ENCODE data around the gene COMMD1.
"Not testable (repeated sequence)": the region's sequence is repeated elsewhere in the genome, so short reads cannot be mapped to it uniquely, and the experiment has no call there.

The COMMD1 gene

DNA sequence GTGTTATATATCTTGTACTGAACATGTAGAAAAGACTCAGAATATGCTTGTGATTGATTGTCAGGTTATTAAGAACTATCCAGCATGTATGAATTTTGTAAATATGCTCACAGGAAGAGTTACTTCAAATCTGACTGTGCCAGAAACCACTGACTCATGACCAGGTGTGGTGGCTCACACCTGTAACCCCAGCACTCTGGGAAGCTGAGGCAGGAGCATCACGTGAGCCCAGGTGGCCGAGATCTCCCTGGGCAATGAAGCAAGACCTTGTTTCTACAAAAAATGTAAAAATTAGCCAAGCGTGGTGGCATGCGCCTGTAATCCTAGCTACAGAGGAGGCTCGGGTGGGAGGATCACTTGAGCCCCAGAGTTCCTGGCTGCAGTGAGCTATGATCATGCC lies 126.6 kb downstream of the COMMD1 start:
- no peak for DNase-seq

DNA sequence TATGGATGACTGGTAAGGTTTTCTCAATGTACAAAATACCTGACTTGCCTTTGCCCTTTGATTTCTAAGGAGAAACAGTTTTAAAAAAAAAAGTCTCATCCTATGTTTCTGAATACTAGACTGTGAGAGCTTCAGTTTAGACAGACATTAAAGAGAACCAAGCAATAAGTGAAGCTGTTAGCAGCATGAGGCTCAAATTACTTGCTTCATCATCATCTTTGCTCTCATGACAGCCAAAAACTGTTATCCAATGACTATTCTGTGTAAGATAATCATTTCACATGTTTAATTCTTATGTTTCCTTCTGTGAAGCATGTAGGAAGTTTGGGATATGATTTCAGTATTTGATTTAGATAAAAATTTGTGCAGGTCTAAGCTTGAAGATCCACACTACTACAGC lies 129.2 kb downstream of the COMMD1 start:
- DNase-seq: no peak

DNA sequence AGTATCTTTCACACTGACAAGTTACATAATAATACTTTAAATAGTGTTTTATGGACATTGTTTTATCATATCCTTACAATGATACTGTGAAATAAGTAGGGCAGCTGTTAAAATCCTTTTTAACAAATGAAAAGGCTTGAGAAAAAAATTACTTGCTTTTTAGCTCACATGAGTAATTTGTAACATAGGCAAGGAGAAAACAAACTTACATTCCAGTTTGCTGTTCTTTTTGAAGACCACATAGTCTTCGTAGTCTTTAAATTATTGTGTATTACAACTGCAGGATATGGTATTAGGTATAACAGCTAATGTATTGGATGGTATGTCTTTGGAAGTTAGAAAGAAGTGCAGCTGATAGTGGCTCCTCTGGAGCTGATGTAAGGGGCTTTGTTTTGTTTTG lies 130.8 kb downstream of the COMMD1 start:
- DNase-seq: no peak

DNA sequence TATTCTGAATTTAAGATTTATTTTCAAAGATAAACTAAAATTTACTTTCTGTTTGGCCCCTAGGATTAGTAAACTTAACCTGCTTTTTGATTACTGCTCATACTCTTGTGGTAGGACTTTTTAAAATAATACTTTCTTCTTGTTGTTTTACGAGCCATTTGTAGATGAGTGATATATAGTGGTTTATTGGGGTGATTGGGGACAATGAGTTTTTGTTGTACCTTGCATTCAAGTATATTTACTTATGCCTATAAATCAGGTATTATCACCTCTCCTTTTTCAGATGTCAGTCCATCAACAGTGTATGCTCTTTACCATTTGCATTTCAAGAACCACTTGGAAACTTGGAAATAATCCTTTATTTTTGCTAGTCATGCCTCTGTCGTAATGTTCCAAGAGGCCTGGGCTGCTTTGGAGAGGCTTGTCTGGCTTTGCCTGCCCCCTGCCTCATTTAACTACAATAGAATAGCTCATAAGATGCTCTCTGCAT lies 131.3 kb downstream of the COMMD1 start:
- no peak for DNase-seq

DNA sequence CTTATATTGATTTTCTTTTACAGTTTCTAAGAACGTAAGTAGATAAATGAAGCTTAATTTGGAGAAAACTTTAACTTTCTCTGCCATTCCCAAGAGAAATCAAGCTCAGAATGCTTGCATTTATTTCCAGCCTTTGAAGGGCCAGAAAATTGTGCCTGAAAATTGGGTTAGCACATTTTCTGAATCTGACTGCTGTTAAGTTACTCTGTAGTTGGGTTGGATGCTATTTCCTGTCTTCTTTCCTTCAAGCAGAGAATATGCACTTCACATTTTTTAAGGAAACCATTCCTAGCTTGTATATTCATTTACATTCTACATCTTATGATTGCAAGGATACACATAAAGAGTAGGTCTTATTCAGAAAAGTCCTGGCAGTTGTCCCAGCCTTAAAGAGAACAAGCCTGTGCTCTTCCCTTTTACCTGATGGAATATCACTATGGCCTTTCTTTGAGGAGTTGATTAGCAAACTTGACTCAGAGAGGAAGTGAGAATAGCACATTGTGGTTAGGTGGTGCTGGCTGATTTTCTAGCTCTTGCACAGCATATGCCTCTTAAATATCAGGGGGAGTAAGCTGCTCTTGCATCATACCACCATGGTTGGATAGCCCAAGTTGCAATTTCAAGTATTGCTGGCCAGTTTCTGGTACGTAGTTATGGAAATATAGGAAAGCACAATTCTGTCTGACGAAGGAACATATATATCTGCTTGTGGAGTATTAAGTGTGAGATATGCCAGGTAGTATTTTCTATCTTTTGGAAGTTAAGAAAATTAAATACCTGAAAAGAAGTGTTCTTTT lies 133.7 kb downstream of the COMMD1 start:
- no peak for DNase-seq

DNA sequence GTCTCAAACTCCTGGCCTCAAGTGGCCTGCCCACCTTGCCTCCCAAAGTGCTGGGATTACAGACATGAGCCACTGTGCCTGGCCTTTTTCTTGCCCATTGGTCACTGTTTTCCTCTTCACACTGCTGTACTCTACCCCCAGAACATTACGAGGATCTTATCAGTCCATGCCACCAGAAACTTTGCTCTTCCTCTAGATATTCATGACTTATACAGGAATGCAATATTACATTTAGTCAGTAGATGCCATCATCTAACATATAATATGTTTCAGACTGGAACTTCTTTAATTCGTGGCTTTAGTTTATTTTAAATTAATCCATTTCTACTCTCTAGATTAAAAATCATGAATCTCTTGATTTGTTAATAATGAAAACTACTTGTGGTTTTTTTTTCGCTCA lies 135.5 kb downstream of the COMMD1 start:
- DNase-seq: no peak

DNA sequence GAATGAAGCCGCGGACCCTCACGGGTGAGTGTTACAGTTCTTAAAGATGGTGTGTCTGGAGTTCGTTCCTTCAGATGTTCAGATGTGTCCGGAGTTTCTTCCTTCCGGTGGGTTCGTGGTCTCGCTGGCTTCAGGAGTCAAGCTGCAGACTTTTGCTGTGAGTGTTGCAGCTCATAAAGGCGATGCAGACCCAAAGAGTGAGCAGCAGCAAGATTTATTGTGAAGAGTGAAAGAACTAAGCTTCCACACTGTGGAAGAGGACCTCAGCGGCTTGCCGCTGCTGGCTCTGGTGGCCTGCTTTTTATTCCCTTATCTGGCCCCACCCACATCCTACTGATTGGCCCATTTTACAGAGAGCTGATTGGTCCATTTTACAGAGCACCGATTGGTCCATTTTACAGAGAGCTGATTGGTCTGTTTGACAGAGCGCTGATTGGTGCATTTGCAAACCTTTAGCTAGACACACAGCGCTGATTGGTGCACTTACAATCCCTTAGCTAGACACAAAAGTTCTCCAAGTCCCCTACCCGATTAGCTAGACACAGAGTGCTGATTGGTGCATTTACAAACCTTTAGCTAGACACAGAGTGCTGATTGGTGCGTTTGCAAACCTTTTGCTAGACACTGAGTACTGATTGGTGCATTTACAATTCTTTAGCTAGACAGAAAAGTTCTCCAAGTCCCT lies 136.4 kb downstream of the COMMD1 start:
- not testable (repeated sequence) for DNase-seq

DNA sequence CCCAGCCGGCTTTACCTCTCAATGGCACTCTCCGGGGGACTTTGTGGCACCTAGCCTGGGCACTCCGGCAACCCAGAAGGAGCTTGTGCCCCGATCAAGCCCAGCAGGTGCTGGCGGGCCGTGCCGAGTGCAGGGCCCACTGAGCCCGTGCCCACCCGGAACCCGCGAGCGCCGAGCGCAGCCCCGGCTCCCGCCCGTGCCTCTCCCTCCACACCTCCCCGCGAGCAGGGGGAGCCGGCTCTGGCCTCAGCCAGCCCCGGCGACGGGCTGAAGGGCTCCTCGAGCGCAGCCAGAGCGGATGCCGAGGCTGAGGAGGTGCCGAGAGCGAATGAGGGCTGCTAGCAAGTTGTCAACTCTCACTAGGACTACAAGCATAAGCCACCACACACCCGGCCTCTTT lies 136.9 kb downstream of the COMMD1 start:
- DNase-seq: no peak

DNA sequence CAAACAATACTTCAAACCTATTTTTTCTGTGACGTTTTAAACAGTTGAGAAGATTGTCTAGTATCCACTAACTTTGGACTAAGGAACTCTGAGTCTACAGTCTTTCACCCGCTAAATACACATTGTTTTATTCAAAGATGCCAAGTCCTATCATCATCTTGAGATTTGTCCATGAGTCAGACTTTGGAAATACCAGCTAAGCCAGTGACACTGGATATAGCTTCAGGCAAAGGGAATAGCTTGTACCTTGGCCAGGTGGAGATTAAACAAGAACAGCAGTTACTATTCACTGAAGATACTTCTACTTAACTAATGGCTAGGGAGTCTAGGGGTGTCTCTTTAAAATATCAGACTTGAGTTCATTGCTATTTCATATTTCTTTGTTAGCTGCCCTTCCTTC lies 137.5 kb downstream of the COMMD1 start:
- no peak for DNase-seq

DNA sequence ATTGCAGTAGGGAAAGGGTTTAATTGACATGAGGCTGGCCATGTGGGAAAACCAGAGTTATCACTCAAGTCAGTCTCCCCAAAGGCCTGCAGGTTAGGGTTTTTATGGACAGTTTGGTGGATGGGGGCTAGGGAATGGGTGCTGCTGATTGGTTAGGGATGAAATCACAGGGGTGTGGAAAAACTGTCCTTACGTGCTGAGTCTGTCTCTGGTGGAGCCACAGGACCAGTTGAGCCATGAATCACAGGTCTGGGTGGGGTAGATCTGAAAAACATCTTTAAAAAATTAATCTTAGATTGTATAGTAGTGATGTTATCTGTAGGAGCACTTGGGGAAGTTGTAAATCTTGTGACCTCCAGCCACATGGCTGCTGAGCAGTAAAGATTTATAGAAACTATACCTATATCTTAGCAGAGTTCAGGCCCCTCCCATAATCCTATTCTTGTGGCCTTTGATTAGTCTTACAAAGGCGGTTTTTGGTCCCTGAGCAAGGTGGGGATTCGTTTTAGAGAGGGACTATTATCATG lies 139.6 kb downstream of the COMMD1 start:
- no peak for DNase-seq

DNA sequence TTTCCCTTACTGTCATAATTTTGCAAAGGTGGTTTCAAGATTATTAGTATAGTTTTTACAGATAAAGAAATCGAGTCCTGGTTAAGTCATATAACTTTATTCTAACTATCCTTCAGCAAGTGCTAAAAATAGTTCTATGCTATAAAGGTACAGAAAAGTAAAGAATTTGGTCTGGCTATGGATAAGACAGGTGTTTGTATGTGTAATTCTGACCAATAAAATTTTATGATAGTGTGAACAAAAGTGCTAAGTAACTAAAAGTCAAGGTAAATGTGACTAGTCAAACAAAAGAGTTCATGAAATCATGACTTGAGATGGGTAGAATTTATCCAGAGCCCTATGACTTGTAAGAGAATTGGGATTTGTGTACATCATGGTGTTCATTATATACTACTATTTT lies 140.7 kb downstream of the COMMD1 start:
- DNase-seq: no peak

DNA sequence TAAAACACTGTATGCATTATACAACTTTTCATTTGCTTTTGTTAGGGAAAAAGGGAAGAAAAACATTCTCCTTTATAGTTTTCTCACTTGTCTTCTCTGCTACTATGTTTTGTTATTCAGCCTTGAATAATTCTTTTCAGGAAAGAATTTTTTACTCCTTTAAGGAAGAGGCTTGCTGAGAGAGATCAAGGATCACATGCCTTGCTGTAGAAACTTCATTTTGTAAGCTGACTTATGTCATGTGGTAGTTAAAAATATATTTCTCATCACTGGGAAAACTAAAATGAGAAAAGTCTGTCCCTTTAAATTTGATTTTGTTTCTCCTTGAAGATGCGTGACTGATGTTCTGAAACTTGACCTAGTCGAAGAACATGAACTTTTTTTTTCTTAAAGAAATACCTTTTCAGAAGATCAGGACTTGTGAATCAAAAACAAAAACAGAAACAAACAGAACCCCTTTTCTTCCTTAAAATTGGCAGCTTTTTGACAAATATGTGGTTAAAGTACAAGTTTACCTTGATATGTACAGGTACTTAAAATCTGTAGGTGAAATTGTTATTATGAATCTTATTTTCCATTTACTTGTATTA lies 145.1 kb downstream of the COMMD1 start:
- DNase-seq: no peak

DNA sequence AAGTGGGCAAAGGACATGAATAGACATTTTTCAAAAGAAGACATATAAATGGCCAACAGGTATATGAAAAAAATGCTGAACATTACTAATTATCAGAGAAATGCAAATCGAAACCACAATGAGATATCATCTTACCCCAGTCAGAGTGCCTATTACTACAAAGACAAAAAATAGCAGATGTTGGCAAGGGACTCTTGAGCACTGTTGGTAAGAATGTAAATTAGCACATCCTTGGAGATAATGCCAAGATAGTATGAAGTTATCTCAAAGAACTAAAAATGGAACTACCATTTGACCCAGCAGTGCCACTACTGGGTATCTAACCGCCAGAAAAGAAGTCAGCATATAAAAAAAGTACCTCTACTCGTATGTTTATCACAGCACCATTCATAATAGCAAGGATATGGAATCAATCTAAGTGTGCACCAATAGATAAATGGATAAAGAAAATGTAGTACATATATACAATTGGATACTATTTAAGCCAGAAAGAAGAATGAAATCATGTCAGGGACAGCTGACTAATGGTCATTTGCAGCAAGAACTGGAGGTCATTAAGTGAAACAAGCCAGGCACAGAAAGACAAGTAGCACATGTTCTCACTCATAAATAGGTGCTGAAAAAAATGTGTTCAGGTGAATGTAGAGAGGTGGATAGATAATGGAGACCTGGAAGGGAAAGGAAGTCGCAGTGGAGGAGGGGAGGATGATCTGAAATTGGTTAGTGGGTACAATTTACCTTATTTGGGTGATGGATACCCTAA lies 148.7 kb downstream of the COMMD1 start:
- DNase-seq: no peak

DNA sequence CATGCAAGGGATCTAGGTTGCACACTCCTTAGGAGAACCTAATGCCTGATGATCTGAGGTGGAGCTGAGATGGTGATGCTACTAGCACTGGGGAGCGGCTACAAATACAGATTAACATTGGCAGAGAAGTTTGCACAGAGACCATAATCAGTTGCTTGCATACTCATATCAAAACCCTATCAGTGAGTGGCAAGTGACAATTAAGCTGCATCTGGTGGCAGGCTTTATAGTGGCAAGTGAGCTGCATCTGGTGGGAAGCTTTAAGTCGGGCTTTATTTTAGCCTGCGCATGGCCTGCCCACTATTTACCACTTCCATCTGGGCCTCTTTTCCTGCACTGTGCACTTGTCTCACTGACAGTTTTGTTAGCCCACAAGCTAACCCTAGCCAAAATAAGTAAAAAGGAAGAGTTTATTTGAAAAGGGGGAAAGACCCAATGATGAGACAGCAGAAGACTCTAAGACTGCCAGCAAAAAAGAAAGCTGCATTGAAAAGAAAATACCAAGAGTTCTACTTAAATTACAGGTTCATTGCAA lies 149.5 kb downstream of the COMMD1 start:
- no peak for DNase-seq

DNA sequence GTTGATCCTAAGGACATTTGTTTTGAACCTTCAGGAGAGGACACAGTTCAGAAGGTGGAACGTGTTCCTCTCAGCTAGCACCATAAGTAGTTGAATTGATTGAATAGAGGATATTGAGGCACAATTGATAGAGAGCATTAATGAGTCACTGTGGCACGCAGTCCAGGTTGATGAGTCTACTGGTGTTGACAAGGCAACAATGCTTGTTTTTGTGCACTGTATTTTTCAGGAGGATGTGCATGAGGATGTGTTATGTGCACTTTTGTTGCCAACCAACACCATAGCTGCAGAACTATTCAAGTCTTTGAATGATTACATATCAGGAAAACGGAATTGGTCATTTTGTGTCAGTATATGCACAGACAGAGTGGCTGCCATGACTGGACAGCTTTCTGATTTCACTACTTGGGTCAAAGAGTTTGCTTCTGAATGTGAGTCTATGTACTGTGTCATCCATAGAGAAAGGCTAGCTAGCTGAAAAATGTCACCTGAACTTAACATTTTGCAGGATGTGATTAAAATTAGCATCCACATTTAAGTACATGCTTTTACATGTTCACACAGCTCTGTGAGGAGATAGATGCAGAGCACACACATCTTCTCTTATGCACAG lies 150.4 kb downstream of the COMMD1 start:
- DNase-seq: no peak

DNA sequence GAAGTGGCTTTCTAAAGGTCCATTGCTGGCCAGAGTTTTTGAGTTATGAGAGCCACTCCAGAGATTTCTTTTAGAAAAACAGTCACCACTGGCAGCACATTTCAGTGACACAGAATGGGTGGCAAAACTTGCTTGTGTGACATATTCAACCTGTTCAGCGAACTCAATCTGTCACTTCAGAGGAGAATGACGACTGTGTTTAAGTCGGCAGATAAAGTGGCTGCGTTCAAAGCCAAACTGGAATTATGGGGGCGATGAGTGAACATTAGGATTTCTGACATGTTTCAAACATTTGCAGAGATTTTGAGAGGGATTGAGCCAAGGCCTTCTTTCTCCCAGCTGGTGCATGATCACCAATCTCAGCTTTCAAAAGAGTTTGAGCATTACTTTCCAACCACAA lies 150.9 kb downstream of the COMMD1 start:
- no peak for DNase-seq

DNA sequence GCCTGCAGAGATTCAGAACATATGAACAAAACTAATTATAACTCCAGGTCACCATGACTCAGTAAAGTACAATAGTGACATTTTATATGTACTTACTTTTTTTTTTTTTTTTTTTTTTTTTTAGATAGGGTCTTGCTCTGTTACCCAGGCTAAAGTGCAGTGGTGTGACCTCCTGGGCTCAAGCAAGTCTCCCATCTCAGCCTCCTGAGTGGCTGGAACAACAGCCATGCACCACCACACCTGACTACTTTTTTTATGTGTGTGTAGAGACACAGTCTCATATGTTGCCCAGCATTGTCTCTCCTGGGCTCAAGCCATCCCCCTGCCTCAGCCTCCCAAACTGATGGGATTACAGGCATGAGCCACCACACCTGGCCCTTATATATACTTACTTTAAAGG lies 159.8 kb downstream of the COMMD1 start:
- no peak for DNase-seq

DNA sequence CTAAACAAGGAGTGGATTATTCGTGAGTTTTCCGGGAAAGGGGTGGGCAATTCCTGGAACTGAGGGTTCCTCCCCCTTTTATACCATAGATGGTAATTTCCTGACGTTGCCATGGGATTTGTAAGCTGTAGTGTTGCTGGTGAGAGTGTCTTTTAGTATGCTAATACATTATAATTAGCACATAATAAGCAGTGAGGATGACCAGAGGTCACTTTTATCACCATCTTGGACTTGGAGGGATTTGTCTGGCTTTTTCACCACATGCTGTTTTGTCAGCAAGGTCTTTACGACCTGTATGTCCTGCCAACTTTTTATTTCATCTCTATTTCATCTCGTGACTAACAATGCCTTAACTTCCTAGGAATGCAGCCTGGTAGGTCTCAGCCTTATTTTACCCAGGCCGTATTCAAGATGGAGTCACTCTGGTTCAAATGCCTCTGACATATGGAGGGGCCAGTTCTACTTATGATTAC lies 165.7 kb downstream of the COMMD1 start:
- no peak for DNase-seq

DNA sequence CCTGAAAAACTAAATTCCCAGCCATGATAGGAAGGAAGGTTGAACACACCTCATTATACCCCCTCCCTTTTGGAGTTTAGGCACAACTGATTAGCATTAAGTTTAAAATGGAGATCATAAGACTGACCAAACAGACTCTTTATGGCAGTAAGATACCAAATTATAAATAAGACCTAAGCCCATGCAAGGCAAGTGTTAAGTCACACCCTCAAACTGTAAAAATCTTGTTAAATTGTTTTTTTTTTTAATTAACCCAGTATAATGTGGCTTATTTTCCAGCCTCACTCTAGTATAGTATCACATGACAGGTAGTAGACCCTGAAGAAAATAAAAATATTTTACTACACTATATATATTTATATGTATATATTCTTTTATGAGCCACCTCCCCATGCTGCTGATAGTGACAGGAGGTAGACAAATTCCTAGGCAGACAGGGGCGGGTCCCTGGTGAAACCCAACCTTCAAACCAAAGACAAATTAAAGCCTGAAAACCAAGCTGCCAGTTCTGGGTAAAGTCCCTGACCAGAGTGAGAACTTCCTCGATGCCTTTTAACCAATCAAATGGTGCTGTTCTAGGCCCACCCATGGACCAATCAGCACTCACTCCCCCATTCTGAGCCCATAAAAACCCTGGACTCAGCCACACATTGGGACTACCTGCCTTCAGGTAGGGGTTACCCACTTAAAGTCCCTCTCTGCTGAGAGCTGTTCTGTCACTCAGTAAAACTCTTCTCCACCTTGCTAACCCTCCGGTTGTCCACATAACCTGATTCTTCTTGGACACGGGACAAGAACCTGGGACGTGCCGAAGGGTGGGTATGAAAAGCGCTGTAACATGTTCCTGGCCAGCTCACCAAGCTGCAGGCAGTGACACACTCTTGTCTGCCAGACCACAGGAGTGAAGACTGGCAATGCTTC lies 166.5 kb downstream of the COMMD1 start:
- no peak for DNase-seq

DNA sequence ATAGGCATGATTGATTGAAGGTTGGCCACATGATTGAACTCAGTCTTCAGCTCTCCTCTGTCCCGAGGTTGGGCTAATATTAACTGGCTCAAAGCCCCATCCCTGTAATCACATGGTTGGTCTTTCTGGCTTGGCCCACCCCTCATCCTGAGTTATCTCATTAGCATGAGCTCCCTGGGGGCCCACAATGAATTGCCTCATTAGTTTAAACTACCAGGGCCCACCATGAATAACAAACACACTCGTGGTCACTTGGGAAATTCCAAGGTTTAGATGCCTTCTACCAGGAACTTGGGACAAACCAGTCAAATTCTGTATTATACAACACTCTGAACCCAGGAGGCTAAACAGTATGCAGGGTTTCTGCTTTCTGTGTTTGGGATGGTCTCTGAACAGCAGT lies 168.8 kb downstream of the COMMD1 start:
- DNase-seq: no peak

Measured in NCI-H748 treated with DMSO at 0.1 percent for 48 hours (cell line).